Left forelimb (tissue), 1 donor: Measurements from ENCODE around the gene DNAH5.

ENCODE experiments used
- DNase-seq: peaks from one replicate; pipeline ENCODE4 v3.0.0-alpha.2; 2018; ENCODE audit warnings: low spot score

The DNAH5 gene

DNA sequence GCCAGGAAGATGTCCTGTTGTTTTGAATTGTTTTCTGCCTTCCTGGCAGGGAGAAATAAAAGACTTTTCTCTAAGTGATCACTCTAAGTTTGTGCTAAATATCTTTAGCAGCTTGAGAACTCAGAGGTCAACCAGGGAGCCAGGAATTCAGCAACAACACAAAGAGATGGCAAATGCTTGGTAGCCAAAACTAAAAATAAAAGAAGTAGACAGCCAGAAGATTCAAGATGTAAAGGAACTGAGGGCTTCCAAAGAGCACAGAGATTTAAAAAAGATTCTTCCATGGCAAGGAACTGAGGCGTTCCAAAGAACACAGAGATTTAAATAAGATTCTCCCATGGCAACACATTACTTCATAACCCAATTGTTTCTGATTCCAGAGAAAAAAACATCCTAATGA lies 9.6 kb downstream of the DNAH5 start:
- DNase-seq: no peak

DNA sequence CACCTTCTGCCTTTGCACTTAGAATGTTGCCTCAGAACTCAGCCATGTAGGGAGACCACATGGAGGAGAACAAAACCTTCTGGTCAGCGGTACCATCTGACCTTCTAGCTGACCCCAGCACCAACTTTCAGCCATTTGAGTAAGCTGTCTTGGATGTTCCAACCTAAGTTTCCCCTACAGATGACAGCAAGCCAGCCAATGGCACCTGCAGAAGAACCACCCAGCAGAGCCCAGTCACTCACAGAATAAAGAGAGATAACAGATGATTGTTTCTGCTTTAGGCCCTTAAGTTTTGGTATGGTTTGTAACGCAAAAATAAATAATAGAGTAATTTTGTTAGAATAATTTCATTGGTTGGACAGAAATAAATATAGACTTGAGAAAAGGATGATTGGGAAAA lies 10.4 kb downstream of the DNAH5 start:
- DNase-seq: no peak

DNA sequence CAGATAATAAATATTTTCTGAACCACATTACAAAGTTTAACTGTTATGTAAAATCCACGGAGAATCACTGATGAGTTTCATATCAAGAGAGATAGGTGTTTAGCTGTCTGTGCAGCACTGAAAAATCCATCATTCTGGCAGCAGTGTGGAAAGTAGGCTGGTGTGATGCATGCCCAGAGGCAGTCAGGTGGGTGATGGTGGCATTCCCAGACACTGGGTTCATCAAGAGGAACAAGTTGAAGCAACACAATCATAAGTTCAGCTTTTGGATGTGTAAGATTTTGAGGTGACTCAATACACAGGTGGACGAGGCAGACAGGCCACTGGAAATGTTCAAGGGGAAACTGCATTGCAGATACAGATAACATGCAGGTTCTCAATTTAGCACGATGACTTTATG lies 11.9 kb downstream of the DNAH5 start:
- DNase-seq: no peak

DNA sequence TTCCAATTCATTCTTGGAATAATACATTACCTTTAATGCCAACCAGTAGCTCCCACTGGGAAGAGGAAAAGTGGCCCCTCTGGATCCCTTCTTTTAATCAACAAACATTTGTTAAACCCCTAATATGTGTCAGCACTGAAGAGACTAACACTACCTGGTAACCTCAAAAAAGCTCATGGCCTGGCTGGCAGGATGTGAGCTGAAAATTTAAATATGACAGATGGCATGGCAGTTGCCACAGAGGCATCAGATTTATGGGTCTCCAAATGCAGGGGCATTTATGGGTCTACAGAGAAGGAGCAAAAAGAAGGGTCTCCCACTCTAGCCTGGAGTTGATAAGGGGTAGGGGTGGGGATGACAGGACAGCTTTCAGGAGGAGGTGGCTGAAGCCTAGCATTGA lies 12.5 kb downstream of the DNAH5 start:
- DNase-seq: no peak

DNA sequence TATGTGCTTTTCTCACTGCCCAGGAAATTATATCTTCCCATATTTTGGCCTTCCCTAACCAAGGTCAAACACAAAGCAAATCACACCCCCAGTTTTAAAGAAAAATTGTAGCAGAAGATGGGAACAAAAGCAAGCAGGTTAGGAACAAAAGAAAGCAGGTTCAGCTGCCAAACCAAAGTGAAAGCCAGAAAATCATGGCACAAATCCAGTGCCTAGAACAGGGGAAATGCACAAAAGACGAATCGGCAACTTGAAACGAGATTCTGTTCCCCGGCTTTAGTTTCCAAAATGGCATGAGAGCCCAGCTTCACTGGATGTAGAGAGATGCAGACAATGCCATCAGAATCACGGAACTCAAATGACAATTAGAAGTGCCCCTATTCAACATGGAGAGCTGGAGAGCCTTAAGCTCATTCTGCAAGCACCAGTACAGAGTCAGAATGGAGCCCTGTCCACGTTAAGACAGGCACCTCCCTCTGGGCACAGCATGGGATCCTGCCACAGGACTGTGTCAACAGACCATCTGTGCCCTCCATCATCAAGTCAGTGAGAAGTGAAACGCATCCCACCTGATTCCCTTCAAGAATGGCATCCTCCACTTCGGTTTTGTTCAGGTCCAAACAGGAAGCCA lies 13.8 kb downstream of the DNAH5 start:
- DNase-seq: no peak

DNA sequence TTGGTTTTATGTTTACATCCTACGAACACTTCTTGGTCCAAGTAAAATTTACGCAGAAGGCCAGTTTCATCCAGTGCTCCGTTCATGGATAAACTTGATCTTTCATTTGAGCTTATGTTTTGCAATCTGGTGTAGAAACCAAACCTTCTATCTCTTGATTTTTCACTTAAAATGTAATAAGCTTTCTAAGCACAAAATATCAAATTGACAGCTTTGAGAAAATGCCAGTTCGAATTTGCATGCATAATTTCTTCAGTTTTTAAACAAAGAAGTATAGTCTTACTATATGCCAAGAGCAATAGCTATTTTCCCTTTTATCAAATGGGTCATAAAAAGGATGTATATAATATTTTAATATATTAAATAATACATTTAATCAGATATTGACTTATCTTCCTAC lies 17.8 kb downstream of the DNAH5 start:
- no peak for DNase-seq

DNA sequence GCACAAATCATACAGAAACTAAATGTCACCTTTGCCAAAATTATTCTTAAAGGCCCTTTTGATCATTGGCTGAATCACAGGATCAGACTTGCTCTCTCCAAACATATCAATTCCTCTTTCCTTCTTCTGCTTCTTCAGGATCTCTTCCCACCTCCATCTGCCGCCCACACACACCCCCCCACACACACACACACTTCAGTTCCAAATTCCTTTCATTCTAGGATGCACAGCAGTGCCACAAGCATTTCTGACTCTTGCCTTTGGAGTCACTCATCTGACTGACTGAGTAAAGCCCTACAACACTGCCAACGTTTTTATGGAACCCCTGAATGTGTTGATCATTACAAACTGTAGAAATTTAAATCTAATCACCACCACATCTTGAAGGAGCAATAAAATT lies 22.9 kb downstream of the DNAH5 start:
- DNase-seq: no peak

DNA sequence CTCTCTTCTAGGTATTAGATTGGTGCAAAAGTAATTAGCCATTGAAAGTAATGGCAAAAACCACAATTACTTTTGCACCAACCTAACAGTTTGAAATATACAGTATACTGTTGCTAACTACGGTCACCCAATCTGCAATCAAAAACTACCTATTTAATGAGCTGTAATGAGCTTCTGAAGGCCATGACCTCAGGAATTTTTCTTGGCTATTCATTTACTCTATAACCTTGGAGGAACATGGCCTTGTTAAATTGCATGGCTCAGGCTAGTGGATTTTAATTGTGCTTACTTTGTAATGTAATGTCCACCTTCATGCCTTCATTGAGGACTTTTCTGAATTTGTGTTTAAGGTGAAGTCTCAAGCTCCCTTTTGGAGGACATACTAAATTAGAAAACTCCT lies 24.7 kb downstream of the DNAH5 start:
- no peak for DNase-seq

DNA sequence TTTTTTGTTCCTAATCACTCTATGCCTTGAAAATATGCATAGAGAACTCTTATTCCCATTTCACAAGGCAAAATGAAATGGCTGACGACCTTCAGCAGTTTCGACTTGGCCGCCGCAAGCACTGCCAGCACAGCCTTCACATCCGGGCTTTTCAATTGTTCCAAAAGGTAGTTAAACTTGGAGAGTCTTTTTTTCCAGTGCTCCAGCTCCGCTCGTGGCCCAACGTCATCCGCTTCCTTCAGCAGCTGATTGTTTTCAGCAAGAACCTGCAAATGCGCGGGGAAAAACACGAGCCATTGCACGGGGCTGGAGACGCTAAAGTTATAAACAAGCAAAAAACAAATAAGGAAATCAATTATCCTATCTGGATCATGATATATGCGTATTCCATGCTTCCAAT lies 25.4 kb downstream of the DNAH5 start:
- DNase-seq: no peak

DNA sequence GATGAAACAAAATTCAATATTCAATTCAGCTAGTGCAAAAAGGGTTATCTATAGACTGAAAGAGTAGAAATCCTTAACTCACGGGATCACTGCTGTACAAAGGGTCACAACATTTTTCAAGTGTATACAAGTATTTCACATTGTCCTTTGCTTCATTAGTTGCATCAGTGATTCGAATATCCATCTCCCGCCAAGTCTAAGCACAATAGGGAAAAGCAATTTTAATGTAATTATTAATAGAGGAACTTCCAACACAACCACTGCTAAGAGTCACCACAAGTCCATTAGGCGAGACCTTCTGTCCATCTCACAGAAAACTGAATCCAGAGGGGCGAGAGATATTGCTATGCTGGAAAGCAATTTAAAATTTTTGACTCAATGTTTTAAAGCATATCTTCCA lies 27.4 kb downstream of the DNAH5 start:
- DNase-seq: no peak

DNA sequence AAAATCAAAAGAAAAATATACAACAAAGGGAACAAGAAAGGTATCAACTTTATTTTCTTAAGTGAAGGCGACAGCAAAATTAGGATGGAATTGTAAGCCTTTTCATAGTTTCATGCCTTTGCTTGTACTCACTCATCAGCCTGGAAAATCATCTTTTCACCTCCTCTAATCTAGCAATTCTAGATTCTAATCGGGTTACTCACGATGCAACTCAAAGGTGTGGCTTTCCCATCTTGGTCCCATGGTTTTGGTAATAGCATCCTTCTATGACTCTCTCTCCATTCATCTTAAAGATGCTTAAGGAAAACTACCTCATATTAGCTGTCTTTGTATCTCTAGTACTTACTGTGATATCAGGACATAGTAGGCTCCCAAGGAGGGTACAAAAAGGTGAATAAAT lies 30.5 kb downstream of the DNAH5 start:
- no peak for DNase-seq

DNA sequence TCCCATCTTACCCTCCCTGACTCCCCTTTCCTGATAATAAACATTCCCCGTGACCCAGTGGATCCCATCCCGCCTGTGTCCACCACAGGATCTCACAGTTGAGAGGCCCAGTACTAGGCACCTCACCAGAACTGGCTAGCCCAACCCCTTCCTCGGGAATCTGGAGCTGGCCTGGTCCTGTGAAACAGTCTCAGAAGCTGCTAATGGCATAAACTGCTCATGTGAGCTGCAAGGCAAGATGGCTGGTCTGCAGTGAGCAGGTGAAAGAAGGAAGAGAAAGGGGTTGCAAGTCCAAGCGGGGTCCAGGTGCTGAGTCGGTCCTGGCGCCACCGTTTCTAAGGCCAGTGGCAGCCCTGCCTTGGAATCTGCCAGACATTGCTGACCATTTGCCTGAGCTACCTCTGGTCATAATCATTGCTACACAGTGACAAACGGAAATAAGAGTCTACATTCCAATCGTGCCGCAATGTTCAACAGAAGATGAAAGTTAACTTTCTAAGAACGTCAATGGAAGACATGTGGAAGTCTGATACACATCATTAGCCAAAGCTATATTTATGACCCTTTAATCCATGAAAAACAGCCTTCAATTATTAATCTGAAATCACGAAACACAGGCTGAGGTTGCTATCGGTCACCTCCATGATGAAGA lies 33.7 kb downstream of the DNAH5 start:
- DNase-seq: no peak

DNA sequence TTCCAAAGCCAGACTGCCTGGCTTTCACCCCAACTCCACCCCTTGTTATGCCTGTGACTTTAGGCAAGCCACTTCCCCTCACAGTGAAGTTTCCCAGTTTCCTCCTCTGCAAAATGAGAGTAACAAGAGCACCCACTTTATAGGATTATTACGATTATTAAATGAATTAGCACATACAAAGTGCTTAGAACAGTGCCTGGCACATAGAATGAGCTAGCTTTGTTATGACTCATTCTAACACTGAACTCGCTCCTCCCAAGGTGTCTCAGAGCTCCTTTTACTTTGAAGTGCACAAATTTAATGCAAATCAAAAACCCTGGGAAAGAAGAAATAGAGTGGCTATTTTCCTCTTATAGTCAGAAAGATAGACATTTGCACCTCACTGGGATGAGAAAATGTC lies 34.3 kb downstream of the DNAH5 start:
- no peak for DNase-seq

DNA sequence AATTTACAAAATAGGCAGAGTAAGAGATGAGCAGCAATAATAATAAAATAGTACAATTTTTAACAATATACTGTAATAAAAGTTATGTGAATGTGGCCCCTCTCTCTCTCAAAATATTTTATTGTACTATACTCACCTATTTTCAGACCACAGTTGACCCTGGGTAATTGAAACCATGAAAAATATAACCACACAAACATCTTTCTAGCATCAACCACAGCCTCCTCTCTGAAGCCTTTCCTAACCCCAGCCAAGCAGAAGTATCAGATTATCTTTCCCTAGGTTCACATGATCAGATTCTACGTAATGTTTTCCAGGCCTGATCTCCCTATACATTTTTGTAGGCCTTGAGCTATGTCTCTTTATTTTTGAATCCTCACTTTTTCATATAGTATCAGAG lies 35.2 kb downstream of the DNAH5 start:
- no peak for DNase-seq

DNA sequence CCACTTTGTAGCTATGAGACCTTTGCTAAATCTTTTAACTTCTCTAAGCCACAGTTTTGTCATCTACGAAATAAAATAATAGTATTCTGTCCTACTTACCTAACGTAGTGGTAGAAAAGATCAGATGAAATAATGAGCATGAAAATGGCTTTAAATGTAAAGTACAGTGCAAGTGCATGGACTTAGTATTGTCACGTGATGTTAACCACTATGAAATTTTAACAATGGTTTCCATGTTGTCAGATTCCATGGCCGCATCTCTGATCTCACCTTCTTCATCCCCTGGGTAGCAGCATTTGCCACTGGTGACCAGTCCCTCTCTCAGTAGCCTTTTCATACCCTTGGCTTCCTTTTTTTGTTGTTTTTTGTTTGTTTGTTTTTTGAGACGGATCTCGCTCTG lies 45.9 kb downstream of the DNAH5 start:
- DNase-seq: no peak

DNA sequence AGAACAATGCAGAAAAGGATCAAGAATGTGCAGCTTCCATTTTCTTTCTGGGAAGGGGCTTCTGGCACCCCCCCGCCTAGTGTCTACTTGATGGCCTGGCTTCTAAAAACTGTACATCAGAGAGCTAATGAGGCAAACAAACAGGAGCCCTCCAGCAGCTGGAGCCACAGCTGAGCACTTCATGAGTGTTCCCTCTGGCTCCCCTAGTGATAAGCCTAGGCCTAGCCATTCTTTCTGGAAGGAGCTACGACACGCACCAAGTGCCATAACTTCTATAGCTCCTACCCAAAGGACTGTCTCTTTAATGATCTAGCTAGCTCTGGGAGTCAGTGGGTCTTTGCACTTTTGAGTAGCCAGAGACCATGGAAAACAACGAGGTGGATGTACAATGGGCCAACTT lies 66.1 kb downstream of the DNAH5 start:
- no peak for DNase-seq

DNA sequence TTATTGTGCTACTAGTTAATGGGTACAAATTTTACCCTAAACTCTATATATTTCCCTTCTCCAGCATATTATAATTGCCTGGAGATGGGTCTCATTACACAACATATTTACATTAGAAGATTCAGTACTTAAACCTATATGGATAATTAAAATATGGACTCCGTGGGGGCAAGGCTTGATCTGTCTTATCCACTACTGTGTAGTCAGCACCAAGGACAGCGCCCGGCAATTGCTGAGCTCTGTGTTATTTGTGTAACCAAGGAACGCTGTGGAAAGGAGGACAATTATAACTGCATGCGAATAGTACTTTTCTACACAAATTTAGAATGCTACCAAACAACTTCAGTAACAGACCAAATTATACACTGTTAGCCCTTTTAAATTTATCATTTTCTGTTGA lies 77.7 kb downstream of the DNAH5 start:
- no peak for DNase-seq

DNA sequence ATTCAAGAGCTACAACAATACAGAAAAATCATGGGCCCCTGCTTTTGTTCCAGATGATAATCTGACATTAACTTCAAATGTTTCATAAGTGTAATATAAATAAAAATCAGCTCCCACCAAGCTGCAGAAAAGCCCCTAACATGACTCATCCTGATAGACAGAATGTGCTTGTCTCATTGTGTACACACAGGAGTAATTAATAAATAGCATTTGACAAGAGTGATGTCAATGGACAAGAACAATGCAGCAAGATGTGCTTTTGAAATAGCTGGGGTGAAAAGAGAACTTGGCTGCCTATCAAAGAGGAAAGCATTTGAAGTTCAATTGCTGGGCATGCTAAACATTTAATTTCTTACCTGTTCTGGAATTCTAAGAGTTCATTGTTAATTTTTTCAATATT lies 79.2 kb downstream of the DNAH5 start:
- no peak for DNase-seq

DNA sequence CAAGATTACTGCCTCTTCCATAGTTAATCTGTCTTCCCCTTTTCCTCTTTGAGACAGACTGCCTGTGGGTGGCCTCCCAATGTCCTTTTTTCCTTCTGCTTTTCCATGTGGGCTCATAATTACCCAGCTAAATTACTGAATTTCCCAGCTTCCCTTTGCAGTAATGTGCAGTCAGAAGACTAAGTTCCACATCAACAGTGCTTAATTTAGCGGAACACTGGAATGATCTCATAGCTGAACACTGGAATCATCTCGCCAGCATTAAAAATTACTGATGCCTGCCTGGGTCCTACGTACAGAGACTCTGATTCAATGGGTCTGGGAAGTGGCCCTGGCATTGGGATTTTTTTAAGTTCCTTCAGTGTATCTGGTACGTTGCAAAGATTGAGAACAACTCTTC lies 84.3 kb downstream of the DNAH5 start:
- no peak for DNase-seq

DNA sequence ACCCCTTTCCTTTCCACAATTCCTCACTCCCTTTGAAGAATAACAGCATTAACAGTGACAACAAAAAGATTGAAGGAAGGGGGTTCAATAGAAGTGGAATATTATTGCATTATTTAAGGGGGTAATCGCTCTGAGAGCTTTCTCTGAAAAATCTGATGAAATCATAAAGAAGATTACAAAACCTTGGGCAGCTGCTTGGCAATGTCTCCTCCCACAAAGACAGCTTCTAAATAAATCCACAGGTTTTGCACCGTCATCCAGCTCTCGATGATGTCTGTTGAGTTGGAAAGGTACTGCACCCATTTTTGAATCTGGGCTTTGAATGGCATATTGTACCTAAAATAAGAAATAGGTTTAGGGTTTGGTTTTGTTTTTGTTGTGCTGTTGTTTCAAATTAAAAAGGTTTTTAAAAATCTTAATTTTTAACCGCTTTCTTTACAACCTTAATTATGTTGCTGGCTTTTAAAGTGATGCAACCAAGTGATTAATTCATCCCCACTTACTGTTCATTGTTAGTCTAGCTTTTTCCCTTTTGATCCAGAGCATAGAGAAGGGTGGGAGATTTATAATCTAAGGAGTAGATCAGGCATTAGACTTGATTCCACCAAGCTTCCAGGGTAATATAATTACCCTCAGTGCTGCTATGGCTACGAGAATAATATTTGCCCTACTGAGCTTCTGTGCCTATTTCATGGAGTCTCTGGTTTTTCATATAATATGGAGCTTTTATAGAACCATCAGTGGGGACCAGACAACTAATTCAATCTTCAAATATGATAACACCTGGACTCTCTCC lies 85.0 kb downstream of the DNAH5 start:
- DNase-seq: no peak

DNA sequence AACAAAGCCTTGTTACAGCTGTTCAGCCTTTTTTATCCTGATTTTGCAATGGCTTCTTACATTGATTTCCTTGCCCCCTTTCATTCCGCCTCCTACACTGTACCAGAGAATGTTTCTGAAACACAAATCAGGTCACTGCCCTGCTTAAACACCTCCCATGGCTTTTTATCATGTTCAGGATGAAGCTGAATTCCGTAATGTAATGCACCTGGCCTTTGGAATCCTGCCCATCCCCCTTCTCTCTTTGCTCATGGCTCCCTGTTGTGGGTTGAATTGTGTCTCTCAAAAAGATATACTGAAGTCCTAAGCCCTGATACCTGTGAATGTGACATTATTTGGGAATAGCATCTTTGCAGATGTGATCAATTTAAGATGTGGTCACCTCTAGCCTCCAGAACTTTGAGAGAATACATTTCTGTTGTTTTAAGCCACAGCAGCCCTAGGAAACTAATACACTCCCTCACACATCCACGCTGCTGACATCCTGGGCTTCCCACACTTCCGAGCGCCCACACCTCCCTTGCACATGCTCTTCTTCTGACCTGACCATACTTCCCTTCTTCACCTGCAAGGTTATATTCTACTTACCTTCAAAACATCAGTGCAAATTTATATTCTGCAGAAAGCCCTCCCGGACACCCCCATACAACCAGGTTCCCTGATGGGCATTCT lies 101.2 kb downstream of the DNAH5 start:
- DNase-seq: no peak

DNA sequence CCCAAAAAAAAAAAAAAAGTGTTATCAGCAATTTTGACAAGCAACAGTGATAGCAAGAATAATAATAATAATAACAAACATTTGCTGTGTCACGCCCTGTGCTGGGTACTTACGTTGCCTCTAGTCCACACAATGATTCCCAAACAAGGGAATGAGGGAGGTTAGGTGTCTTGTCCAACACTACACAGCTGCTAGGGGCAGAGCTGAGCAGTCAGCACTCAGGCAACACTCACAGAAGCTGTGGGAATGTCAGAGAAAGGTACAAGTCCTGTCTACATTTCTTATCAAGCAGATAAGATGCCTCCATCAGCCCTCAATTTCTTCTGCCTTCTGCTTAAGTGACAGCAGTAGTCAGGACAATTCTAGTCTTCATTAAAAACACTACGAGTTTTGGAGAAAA lies 111.0 kb downstream of the DNAH5 start:
- no peak for DNase-seq

DNA sequence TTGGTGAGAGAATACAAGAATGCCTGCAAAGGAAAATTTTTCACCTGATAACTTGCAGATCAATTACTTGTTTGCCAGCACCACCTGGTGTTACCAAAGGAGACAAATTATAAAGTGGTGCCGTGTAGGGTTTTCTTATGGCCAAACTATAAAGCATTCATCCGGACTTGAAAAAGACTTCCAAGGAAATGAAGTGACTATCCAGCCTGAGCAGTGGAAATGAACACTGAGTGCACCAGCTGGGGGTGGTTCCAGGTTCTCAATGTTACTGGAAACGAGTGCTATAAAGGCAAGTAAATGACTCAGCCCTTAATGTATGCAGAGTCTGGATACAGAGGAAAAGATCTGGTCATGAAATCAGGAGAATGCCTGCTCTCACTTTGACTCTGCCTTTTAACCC lies 113.1 kb downstream of the DNAH5 start:
- no peak for DNase-seq
